Measurements from ENCODE around the gene DCLK1. TPM values are rescaled to one million over a fixed set of nuclear protein-coding genes. Genes with fewer than 3 reads are reported as not detected.

DCLK1 gene
- total RNA-seq, 1 experiment from 2014 or later = 36.2 TPM

DNA sequence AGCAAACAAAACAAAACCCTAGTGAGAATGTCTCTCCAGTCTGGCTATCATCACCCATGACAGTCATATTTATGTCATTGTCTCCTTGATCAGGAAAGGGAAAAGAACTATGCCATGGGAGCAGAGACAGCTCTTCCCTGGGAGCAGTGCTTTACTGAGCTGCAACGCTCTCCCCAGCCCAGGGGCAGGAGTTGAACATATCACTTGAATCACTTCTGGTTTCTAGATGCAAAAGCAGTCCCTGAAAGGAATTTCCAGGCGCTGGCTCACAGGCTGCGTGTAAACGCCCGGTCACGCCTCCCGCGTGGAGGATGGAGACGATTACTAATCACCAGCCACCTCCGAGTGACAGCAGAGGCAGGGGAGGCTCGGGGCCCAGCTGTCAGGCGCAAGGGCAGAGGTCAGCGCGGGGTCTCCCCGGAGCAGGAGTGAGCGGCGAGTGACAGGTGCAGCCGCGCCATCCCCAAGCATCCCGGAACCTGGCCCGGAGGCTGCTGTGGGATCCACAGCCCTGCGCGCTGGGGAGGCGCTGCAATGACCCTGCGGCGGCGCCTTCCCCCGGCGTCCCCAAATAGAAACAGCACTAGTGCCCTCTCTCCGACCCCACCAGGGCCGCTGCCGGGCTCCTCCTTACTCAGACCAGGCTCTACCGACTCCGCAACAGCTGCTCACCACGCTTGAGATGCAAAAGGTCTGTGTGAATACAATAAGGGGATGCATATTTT, 23.5 kb upstream of the DCLK1 start:
- H3K18ac ChIP-seq (ENCODE audit: insufficient read length, low read depth, low read length) = no peak overlapping the region
- H3K79me1 ChIP-seq (ENCODE audit: insufficient read depth, low read depth, low read length, poor library complexity, severe bottlenecking) = no peaks in the 10 kb centered on the region
- no peak overlapping the region for H3K4ac ChIP-seq (ENCODE audit: low read depth, low read length)
- H3K4me1 ChIP-seq (ENCODE audit: insufficient read depth, low read length) = no peaks in the 10 kb centered on the region
- H3K79me2 ChIP-seq (ENCODE audit: insufficient read depth, low read length) = no peaks in the 10 kb centered on the region
- no peak overlapping the region for H3K23ac ChIP-seq (ENCODE audit: insufficient read length, low read depth, low read length)
- peak overlapping the region; percentile 49 to 77 for H3K4me3 Mint-ChIP-seq
- H2AK5ac ChIP-seq (ENCODE audit: insufficient read length, low read length) = no peak overlapping the region
- H4K20me1 ChIP-seq (ENCODE audit: control insufficient read depth, insufficient read depth, insufficient read length) = no peaks in the 10 kb centered on the region
- H4K8ac ChIP-seq (replicated peaks; ENCODE audit: insufficient read length, low read depth, low read length) = no peak overlapping the region
- no peaks in the 10 kb centered on the region for H3K27me3 ChIP-seq (ENCODE audit: insufficient read depth, low read length)
- no CpG with 5 or more reads among the region's 35 CpGs for WGBS (ENCODE audit: extremely low coverage, insufficient read length, low lambda C conversion rate)
- peak overlapping the region; percentile 43 for H3K4me2 ChIP-seq (ENCODE audit: insufficient read depth, insufficient read length, low read length)
- no peak overlapping the region for H2BK120ac ChIP-seq (ENCODE audit: low read depth, low read length, poor library complexity, severe bottlenecking)
- peaks cover 26% of the 10 kb centered on the region for H3K27me3 Mint-ChIP-seq (ENCODE audit: low read depth)
- peaks cover 4% of the 10 kb centered on the region for H3K23me2 ChIP-seq (ENCODE audit: insufficient read length, low read depth, low read length, poor library complexity, severe bottlenecking)
- no peak overlapping the region for H2BK5ac ChIP-seq (ENCODE audit: insufficient read length, low read length)
- no peak overlapping the region for H3K27ac Mint-ChIP-seq
- peaks cover 0 to 3% (median 0%) of the 10 kb centered on the region in 3 experiments; a peak in 2 of 7 replicates for H3K36me3 Mint-ChIP-seq (ENCODE audit: insufficient read depth in 1 of 3, low read depth in 3 of 3)
- no peaks in the 10 kb centered on the region for H3K9me3 ChIP-seq (ENCODE audit: control insufficient read depth, low read depth, low read length)
- H2BK20ac ChIP-seq (ENCODE audit: low read depth, low read length, poor library complexity, severe bottlenecking) = no peak overlapping the region
- TF ChIP-seq, protein P1, sequence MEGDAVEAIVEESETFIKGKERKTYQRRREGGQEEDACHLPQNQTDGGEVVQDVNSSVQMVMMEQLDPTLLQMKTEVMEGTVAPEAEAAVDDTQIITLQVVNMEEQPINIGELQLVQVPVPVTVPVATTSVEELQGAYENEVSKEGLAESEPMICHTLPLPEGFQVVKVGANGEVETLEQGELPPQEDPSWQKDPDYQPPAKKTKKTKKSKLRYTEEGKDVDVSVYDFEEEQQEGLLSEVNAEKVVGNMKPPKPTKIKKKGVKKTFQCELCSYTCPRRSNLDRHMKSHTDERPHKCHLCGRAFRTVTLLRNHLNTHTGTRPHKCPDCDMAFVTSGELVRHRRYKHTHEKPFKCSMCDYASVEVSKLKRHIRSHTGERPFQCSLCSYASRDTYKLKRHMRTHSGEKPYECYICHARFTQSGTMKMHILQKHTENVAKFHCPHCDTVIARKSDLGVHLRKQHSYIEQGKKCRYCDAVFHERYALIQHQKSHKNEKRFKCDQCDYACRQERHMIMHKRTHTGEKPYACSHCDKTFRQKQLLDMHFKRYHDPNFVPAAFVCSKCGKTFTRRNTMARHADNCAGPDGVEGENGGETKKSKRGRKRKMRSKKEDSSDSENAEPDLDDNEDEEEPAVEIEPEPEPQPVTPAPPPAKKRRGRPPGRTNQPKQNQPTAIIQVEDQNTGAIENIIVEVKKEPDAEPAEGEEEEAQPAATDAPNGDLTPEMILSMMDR (conservative IDR thresholded peaks at IDR 0.05) = peak; percentile 20; the same call in 1 of the 3 replicates
- H4K5ac ChIP-seq (ENCODE audit: insufficient read length, low read depth, low read length) = no peak overlapping the region
- no peak overlapping the region for H2AFZ ChIP-seq (ENCODE audit: low read length)
- no peak overlapping the region for H3K9ac ChIP-seq (ENCODE audit: extremely low read depth, insufficient read length, low read length)
- H3K9me3 Mint-ChIP-seq = peaks cover 3 to 9% of the 10 kb centered on the region in 2 experiments; a peak in 3 of 5 replicates
- no peak overlapping the region for H3K14ac ChIP-seq (ENCODE audit: insufficient read depth, low read length)
- H3T11ph ChIP-seq (ENCODE audit: low read length) = no peak overlapping the region
- no peak overlapping the region for H2BK12ac ChIP-seq (ENCODE audit: insufficient read length, low read depth, low read length)
- DNase-seq = peak; percentile 60
- H3K56ac ChIP-seq (ENCODE audit: insufficient read length, low read depth, low read length) = no peak overlapping the region
- no peak overlapping the region for H4K91ac ChIP-seq (ENCODE audit: insufficient read length, low read depth, low read length)
- H3K27ac ChIP-seq (ENCODE audit: insufficient read length, low read depth, low read length) = no peak overlapping the region
- peaks cover 2 to 6% of the 10 kb centered on the region in 2 experiments for H3K4me1 Mint-ChIP-seq
- H2BK15ac ChIP-seq (ENCODE audit: low read depth, low read length) = no peak overlapping the region
